A549 treated with AZD9567 at 1 μM for 4 hours (cell line): Measurements from ENCODE around the gene ZC4H2. TPM values are rescaled to one million over a fixed set of nuclear protein-coding genes. Genes with fewer than 3 reads are reported as not detected.

Experiments used
- total RNA-seq: library from RNA; stranded (reverse); fragments of 200-300 nt; extraction: Qiagen RNA extraction; gene quantifications from 5 replicates; pipeline ENCODE4 v1.2.3, GENCODE V29; 2022; ENCODE audit not compliant: insufficient read depth

ZC4H2 gene
- total RNA-seq: 1.7 to 3.0 TPM (median 2.4 TPM) in 5 replicates

GRCh38 chrX:64975989-64976672, at the start of gene ZC4H2:
ZC4H2 (minus strand) TSS chrX:64976450; CDS start chrX:64976377, 73 bp downstream.

Other genes starting within 250 kb of the ZC4H2 start
- not detected in 5 replicates for gene ZC3H12B, start 58.4 kb upstream of the ZC4H2 start, total RNA-seq